GM21737 (cell line): ENCODE data around the gene DBF4B.
"Not testable (repeated sequence)": the region's sequence is repeated elsewhere in the genome, so short reads cannot be mapped to it uniquely, and the experiment has no call there.

ENCODE experiments used
- ATAC-seq: cut with Tn5 transposase; IDR thresholded peaks from one replicate; pipeline ENCODE4 v1.9.1; 2021; ENCODE audit warnings: mild to moderate bottlenecking, moderate library complexity; ENCODE audit not compliant: unreplicated experiment

The DBF4B gene

DNA sequence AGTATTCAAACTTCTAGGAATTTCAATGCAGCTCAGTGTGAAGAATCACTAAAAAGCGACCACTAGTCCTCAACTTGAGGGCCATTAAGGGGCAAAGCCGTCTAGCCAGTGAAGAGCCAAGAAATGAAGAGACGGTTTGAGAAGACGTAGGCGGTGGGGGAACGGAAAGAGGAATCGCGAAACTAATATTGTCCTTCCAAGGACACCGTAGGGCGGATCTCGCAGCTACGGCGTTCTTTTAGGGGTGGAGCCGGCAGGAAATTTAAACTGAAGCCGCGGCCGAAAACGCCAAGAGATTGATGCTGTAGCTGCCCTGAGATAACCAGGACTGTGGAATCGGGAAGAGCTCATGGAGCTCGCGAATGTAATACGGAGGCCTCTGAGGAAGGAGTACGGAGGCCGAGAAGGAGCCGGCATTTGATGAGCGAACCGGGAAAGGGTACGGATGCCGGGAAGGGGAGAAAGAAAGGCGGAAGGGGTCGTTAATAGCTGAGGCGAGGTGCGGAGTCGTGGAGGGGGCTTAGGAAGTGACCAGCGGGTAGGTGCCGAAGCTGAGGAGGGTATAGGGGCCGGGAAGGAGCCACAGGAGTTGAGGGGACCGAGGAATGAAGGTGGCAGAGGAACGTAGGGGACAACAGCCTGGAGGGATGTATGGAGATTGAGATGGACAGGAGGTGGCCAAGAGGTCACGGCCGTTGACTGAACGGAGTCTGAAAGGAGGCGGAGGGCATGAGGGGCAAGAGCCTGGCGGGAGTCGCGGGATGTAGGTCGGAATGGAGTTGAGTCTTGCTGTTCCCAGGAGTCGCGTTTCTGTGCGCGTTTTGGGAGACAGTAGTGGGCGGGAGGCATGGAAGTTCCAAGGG lies at the start of gene DBF4B:
TSS of gene DBF4B (plus strand) at position 265 of the 863 bp plus-strand sequence. CDS start at position 421, 156 bp downstream.
- ATAC-seq: peak; percentile 69

DNA sequence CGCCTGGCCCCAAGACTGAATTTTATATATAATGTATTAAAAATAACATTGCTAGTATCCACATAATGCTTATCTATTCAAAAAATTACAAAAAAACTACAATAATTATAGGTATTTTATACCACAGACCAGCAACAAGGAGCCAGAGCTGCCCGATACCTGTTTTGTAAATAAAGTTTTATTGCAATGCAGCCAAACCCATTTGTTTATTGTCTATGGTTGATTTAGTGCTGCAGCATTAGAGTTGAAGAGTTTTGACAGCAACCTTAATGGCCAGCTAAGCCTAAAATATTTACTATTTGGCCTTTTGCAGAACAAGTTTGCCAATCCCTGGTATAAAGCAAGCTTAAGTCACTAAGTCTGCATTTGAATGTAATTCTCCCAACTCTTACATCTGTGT lies 46.6 kb upstream of the DBF4B start:
- no peak for ATAC-seq

- ATAC-seq: no peak
These were observed 45.4 kb upstream of the DBF4B start for GRCh38 chr17:44663095-44663494.

- ATAC-seq: no peak
These were observed 43.6 kb upstream of the DBF4B start for GRCh38 chr17:44664867-44665266.

DNA sequence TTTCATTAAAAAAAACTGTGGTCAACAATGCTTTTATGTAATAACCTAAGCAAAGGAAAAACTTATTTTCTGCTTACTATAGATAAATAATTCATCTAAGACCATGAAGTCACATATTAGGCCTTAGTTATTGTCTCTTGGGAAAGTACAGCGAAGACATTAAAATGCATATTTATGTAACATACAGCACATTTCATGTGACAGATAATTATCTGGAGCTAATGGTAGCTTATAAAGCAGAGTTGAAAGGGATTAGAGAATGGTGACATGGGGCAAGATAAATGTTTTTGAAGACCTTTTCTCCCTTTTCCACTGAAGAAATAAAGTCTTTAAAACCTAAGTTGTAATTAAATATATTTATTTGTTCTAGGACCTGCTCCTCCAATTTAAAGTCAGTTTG lies 42.5 kb upstream of the DBF4B start:
- no peak for ATAC-seq

DNA sequence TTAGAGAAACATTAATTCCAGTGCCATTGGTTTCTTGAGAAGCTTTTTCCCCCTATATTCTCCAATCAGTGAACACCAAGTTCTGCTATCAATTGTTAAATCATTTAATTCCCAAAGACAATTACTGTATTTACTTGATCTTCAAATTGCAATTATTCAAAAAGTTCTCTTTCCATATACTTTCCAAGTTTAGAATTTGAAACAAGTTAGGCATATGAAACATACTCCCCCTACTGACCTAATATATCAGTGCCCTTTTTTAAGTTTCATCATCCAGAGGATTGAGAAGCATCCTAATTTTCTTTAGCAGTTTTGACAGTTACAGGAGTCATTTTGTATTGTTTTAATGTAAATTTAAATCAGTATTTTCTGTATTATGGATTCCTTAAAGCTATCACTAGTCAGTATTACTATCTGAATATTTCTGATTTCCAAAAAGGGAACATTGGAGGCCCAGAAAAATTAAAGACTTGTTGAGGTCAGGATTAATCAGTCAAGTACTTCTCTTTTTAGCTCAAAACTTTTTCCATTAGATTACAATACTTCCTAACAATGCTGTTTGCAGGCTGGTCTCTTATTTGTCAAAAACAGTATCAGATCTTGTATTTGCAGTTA lies 35.9 kb upstream of the DBF4B start:
- ATAC-seq: no peak

DNA sequence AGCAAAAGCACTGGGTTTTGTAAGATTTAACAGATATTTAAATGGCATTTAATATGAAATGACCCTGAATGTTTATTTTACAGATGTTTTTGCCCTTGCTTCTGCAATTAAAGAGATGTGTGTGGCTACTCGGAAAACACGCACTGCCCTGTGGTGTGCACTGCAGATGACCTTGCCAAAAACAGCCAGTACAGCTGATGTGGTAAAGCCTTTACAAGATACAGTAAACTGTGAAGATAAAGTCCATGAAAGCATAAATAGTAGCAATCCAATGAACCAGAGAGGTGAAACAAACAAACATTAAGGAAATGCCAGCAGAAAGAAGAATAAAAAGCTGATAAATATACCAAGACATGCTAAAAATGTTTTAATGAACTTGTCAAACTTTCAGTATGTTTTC lies 34.6 kb upstream of the DBF4B start:
- no peak for ATAC-seq

DNA sequence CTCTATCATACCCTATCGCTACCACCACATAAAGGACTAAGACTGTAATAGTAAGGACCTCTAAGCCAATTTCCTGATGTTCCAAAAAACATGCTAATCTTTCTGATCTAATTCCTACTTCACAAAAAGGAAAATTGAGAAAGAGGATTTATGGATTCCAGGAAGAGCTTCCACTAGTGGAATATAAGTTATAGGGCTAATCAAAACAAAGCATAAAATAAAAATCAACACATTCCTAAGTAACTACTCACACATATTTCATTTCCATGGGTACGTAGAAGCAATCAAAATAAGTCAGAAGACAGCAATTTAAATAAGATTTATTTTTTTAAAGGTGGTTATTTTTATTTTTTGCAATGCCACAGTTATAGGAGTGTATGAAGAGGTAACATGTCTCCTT lies 31.3 kb upstream of the DBF4B start:
- no peak for ATAC-seq

DNA sequence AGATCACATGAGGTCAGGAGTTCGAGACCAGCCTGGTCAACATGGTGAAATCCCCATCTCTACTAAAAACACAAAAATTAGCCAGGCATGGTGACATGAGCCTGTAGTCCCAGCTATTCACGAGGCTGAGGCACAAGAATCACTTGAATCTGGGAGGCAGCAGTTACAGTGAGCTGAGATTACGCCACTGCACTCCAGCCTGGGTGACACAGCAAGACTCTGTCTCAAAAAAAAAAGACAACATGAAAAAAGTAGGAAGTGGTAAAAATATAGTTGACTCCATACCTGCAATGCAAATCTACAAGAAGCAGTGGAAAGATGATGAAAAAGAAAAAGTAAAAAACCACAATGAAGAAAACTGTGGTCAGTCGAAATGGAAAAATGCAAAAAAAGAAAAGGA lies 25.2 kb upstream of the DBF4B start:
- not testable (repeated sequence) for ATAC-seq

DNA sequence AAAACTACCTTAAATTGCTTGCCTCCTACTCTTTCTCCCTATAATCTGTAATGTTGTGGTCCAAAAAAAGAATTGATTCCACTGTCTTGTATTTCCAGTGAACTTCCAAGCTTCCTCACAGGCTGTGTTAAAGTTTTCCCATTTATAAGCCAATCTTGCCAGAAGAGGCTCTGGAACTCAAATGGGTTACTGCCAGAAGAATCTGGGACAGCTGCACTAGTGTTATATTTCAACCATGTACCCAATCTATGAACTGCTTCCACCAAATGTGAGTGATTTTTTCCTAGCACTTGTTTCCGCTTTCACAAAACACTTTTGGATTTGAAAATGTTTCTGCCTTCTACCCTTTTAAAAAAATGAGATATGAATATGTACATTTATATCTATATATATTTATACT lies 20.7 kb upstream of the DBF4B start:
- ATAC-seq: no peak

DNA sequence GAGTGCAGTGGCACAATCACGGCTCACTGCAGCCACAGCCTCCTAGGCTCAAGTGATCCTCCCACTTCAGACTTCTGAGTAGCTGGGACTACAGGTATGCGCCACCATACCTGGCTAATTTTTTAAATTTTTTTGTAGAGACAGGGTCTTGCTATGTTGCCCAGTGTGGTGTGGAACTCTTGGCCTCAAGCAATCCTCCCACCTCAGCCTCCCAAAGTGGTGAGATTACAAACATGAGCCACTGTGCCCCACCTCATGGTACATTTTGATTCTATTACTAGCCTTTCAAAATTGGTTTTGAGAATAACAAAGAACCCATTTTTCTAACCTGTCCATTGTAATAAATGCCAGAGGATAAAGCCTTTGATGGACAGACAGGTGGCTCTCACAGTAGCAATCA lies 20.3 kb upstream of the DBF4B start:
- ATAC-seq: no peak

GRCh38 chr17:44688675-44689476 lies 19.6 kb upstream of the DBF4B start:
- no peak for ATAC-seq

DNA sequence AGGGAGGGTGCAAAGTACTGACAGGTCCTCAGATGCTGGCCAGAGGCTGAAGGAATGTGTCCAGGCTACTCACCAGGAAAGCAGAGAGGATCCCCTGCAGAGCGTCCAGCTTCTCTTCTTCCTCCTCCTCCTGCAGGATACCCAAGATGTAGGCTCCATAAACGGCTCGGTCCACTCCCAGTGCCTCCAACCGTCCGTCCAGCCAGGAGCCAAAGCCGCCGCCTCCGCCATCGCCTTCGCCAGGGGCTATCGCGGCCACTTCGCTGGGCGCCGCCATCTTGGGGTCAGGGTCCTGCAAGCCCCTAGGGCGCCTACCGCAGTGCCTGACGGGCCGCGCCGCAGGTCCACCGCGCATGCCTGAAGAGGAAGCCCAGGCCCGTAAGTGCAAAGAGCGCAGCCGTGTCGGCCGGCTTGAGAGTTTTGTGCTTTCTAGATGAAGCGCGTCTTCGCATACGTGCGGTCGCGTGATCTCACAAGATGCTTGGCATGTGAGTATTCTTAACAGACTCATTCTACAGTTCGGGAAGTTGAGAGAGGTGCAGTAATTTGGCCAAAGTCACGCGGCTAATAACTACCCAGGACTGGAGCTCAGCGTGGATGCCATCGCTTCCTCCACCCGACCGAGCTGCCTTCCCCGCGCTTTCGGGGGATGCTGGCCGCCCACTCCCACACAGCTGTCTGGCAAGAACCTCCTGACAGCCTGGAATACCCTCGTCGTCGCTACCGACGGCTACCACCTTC lies 18.8 kb upstream of the DBF4B start, which contains the start of gene CCDC43:
TSS of gene CCDC43 (minus strand) at position 300 of the 741 bp plus-strand sequence. CDS start at position 277, 23 bp downstream.
- peak; percentile 92 for ATAC-seq

GRCh38 chr17:44690746-44691306 lies 17.6 kb upstream of the DBF4B start:
- not testable (repeated sequence) for ATAC-seq

GRCh38 chr17:44693609-44694008 lies 14.9 kb upstream of the DBF4B start:
- no peak for ATAC-seq

DNA sequence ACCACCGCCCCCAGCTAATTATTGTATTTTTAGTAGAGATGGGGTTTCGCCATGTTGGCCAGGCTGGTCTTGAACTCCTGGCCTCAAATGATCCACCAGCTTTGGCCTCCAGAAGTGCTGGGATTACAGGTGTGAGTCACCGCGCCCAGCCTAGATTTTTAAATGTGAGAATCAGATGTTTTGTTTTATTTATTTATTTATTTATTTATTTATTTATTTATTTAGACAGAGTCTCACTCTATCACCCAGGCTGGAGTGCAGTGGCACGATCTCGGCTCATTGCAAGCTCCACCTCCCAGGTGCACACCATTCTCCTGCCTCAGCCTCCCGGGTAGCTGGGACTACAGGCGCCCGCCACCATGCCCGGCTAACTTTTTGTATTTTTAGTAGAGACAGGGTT lies 8.2 kb upstream of the DBF4B start:
- not testable (repeated sequence) for ATAC-seq

DNA sequence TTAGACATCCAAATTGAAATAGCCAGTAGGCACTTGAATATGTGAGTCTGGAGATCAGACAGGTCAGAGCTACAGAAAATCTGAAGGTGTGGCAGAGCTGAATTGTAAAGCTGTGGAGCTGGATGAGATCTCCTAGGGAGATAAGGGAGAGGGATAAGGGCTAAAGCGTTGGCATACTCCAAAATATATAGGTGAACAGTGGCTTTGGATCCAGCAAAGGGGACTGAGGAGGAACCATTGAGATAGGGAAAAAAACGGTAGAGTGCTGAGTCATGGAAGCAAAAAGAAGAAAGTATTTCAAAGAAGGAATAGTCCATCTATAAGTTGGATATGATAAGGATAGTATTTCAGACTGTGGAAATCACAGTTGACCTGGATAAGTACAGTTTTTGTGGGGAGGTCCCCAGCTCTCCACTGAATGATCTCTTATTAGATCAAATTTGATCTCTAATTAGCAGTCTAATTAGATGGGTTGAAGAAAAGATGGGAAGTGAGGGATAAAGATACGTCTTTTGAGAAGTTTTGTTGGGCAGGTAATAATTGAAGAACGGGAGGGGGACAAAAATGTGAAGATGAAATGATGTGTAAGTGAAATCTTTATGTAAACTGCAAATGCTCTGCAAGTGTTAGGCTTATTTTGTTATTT lies 587 bp upstream of the DBF4B start:
- ATAC-seq: no peak

GRCh38 chr17:44719444-44719843 lies 11.0 kb downstream of the DBF4B start:
- ATAC-seq: no peak

- no peak for ATAC-seq
These were observed 13.8 kb downstream of the DBF4B start for GRCh38 chr17:44722254-44722653.

DNA sequence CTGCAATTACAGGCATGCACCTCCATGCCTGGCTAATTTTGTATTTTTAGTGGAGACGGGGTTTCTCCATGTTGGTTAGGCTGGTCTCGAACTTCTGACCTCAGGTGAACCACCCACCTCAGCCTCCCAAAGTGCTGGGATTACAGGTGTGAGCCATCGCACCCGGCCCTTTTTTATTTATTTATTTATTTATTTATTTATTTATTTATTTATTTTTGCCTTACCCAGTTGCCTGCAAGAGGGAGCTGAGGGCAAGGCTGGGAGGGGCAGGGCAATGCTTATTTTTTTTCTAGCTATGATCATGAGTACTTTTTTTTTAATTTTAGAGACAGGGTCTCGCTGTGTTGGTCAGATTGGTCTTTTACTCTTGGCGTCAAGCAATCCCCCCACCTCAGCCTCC lies 17.7 kb downstream of the DBF4B start:
- ATAC-seq: not testable (repeated sequence)
